GM18498 (cell line): ENCODE data around the gene TMEM208.

ENCODE experiments used
- ATAC-seq: cut with Tn5 transposase; IDR thresholded peaks from one replicate; pipeline ENCODE4 v1.9.1; 2021; ENCODE audit warnings: mild to moderate bottlenecking, moderate library complexity; ENCODE audit not compliant: unreplicated experiment

Gene TMEM208

GRCh38 chr16:67234180-67234597, 7.3 kb downstream of the TMEM208 start:
- ATAC-seq, result no peak

- no peak for ATAC-seq
Observed at GRCh38 chr16:67235816-67236562, 9.1 kb downstream of the TMEM208 start.

GRCh38 chr16:67236563-67237395, 9.8 kb downstream of the TMEM208 start:
- ATAC-seq, result no peak

GRCh38 chr16:67237396-67238277, 10.7 kb downstream of the TMEM208 start:
- no peak for ATAC-seq

GRCh38 chr16:67238278-67238575, 11.3 kb downstream of the TMEM208 start:
- ATAC-seq, result no peak

- ATAC-seq, result no peak
Observed at GRCh38 chr16:67238806-67239470, 12.0 kb downstream of the TMEM208 start.

- no peak for ATAC-seq
Observed at GRCh38 chr16:67240506-67240905, 13.6 kb downstream of the TMEM208 start.

GRCh38 chr16:67241008-67241900, 14.3 kb downstream of the TMEM208 start:
- ATAC-seq, result no peak

- no peak for ATAC-seq
Observed at GRCh38 chr16:67242138-67242730, 15.3 kb downstream of the TMEM208 start.

GRCh38 chr16:67243481-67243880, 16.6 kb downstream of the TMEM208 start:
- ATAC-seq, result no peak

GRCh38 chr16:67244387-67245185, 17.7 kb downstream of the TMEM208 start:
- ATAC-seq, result peak; percentile 50

GRCh38 chr16:67245186-67245585, 18.3 kb downstream of the TMEM208 start:
- ATAC-seq, result no peak

- ATAC-seq, result no peak
Observed at GRCh38 chr16:67245674-67246080, 18.7 kb downstream of the TMEM208 start.

- ATAC-seq, result peak; percentile 23
Observed at GRCh38 chr16:67246081-67246755, 19.3 kb downstream of the TMEM208 start.

GRCh38 chr16:67246756-67247191, 19.8 kb downstream of the TMEM208 start:
- peak; percentile 15 for ATAC-seq

- peak; percentile 57 for ATAC-seq
Observed at GRCh38 chr16:67247192-67248072, 20.5 kb downstream of the TMEM208 start, which contains the start of gene FHOD1. Gene FHOD1 (minus strand): TSS chr16:67247481. CDS start chr16:67247410, 71 bp downstream.

- ATAC-seq, result no peak
Observed at GRCh38 chr16:67248073-67248400, 21.1 kb downstream of the TMEM208 start.
